ENCODE results near the gene HPCAL4.

Gene HPCAL4

GRCh38 chr1:39646232-39647081, 44.8 kb downstream of the HPCAL4 start:
- no peak for DNase-seq

DNA sequence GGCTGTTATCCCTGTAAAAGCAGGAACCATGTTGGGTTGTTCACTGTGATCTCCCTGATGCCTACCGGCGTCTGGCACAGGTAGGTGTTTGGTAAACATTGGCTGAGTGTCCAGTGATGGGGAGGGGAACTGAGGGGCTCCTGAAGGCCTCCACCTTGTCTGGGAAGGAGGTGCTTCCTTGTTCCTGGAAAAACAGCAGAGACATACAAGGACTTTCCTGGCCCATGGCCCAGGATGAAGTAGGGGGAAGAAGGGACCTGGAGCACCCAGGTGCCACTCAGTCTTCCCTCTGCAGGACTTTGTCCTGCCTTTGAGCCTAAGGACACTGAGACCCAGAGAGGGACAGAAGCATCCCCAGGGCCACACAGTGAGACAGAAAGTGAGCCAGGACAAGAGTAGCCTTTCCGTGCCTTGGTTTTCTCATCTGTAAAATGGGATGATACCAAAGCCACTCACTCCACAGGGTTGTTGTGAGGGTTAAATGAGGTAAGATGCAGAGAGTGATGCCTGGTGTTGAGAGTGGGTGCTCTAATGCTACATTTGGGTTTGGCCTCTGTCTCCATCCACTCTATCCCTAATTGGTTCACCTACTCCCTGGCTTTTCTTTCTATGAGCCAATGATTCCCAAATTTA, 45.7 kb downstream of the HPCAL4 start:
- peak; percentile 47 for DNase-seq

GRCh38 chr1:39643705-39644104, 47.5 kb downstream of the HPCAL4 start:
- DNase-seq, result no peak

DNA sequence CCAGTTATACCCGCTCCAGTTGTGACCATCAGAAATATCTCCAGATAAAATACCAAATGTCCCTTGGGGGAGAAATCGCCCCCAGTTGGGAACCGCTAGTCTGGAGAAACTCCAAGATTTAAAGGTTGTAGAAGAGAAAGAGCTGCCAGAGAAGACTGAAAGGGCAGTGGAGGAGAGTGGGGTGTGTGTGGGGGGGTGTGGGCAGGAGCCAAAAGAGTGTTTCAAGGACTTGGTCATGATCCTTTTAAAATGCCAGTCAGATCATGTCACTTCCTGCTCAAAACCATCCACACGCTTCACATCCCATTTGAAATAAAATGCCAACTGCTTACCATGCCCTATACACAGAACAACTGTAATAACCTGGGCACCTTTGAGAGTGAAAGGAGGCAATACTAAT, 48.4 kb downstream of the HPCAL4 start:
- no peak for DNase-seq

DNA sequence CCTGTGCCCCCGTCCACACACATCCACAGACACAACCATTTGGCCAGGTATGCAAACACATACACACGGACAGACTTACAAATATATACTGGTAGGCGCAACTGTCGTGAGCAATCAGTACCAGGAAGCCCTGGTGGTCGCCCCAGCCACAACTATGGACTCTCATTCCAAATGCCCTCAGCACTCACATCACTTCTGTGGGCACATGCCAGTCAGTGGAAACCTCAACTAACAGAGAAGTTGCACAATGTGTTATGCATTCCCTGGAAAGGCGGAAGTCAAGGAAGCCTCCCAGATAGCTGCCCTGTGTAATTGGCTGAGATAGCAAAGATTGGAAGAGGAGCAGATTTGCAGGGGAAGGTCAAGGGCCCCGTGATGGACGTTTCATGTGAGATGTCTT, 50.4 kb downstream of the HPCAL4 start:
- DNase-seq, result no peak

GRCh38 chr1:39639305-39640130, 51.7 kb downstream of the HPCAL4 start, which contains the start of gene HEYL:
Gene HEYL (minus strand): TSS chr1:39639643. CDS start chr1:39639625, 18 bp downstream.
- peak; percentile 61 for DNase-seq

DNA sequence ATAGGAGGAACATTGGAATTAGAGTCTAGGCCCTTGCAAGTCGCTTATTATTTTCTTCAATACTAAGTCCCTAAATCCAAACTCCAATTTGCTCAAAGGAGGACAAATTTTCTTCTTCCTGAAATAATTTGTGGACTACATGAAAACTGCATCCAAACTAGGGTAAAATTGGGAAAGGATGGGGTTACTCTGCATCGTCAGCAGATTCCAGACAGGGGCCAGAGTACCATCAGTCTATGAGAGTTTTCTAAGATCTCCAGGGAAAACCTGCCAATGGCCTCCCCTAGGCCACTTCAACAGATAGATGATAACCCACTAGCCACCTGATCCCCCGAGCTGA, 52.3 kb downstream of the HPCAL4 start:
- no peak for DNase-seq

DNA sequence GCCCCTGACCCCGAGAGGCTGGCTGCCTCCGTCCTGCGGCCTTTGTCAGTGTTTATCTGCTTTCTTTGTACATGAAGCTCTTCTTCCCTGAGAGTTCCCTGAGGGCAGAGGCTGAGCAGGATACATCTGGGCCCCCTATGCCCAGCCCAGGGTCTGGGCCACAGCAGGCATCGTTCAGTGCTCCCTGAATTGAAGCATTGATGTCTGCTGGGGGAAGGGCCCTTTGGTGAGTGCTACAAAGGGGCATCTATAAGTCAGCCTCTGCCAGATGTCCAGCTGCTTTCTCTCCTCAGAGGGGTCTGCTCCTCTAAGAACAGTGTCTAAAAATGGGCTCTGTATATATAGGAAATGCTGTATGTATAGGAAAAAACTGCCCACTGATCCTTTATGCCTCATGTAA, 53.9 kb downstream of the HPCAL4 start:
- no peak for DNase-seq

DNA sequence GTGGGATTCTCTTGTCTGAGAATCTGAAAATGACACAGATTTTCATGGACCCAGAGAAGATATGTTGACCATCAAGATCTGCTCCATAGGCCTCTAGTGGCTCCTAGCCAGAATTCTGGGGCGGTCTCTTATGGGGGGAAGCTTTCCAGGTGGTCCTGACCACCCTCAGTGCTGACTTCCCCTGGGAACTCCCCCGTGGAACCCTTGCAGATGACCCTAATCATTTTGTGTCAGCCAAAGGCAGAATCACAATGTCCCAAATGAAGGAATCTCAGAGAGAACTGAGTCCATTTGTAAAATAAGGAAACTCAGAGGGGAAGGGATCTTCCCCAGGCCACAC, 55.4 kb downstream of the HPCAL4 start:
- DNase-seq, result no peak

DNA sequence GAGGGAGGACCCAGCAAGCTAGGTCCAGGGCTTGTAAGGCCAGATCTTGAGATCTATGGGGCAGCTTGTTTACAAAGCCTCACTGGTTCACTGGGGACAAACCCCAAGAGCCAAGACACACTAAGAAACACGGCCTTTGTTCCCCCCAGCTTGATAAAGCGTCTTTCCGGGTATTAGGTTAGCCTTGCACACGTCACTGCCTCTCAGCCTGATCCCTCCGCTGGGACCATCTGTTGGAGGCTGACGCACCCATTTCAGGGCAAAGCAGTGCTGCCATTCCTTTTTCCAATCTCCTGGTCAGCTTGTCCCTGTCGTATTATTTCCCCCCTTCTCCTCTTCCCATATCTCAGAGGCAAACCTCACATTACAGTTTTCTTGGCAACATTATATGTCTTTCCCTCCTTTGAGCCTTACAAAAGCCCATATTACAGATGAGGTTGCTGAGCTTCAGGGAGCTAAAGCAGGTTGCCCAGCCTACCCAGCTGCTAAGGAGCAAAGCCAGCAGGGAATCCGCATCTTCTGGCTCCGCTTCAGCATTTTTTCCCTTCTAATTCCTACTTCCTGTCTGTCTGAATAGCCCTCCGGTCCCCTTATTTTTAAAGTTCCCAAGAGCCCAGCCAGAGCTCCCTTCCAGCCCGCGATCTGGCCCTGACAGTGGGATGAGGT, 55.9 kb downstream of the HPCAL4 start:
- DNase-seq, result no peak

GRCh38 chr1:39633422-39633821, 57.8 kb downstream of the HPCAL4 start:
- DNase-seq, result no peak

DNA sequence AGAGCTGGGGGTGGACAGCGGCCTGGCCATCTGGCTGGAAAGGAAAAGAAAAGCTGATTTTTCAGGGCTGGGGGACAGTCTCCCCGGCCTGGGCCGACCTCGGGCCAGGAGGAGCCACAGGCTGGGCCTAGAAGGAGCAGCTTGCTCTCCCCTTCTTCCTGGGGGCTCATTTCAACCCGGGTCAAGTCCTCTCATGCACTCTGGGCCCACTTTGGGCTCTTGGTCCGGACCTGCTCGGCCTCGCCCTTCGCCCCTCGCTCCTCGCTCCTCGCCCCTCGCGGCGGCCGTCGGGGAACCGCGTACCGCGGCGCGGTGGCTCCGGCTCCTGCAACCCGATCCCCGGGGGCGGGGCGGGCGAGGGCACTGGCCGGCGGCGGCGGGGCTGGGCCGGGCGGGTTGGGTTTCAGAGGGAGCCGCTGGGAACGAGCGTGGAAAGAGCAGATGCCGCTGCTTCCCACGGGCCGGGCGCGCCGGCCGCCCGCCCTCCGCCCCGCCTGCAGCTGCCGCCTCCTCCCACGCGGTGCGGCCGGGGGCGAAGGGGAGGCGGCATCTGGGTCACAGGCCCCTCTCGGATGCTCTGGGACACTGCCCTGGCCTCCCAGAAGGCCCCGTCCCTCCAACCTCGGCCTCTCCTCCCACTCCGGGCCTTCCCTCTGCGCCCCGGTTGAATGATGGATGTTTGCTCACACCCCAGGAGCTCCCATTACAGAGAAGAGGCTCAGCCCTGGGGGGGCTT, 58.4 kb downstream of the HPCAL4 start:
- DNase-seq, result peak; percentile 29

DNA sequence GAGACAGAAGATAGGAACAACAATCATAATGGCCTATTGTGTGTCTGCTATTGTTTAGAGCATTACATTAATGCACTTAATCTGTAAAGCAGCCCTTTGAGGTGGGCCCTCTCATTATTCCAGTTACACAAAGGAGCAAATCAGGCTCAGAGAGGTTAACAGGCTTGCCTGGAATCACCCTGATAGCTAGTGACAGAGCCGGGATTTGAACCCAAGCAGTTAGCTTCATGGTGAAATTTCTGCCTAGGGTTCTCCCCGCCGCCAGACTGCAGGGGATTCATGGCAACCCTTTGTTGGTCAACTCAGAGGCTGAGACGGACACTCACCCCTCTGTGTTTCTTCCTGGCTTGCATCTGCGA, 58.9 kb downstream of the HPCAL4 start:
- no peak for DNase-seq

DNA sequence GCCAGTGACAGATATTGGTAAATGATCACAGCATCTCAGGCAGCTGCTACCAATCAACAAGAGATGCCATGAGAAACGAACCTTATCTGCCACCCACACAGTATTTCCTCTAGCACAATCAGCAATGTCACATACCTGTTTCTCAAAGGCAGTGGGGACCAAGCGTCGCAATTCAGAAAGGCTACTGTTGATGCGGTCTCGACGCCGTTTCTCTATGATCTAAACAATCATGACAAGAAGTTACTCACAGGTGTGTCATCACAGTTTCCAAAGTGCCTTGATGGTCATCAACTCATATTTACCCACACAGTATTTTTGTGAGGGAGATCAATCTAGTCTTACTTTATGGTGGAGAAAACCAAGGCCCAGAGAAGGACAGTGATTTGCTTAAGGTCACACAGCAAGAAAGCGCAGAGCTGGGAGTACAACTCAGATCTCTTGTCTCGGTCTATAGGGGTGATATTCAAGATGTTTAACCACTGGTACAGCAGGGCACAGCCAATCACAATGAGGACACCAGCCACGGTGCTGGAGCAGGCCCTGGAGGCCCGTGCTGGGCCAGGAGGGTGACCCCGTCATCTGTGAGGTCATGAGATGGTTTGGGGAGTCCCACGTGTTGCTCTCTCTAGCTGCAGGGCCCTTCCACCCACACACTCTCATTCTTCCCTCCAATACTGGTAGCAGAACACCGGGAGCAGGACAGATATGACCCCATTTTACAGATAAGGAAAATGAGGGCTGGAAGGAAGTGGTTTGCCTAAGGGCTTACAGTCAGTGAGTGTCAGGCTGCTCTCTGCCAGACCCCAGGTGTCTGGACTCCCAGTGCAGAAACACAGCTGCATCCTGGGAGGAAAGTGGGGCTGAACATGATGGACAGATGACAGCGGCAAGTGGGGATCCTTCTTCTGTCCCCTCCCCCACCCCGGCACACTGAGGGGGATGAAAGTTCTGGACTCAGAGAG, 59.6 kb downstream of the HPCAL4 start:
- no peak for DNase-seq

DNA sequence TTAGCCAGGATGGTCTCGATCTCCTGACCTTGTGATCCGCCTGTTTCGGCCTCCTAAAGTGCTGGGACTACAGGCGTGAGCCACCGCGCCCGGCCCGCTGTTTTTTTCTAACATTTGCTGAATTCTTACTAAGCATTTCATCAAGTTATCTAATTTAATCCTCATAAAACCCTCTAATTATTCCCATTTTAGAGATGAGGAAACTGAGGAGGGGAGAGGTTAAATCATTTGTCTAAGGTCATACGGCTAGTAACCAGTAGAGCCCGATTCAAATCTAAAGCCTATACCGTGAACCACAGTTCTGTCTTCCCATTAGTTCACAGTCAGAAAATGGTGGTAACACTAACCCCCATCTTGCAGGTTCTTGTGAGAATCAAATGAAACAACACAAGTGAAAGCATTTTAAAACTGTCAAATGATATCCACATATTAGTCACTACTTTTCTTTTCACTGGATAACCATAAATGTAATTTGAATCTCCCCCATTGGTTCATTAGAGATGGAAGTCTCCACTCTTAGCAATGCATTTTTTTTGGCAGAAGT, 62.4 kb downstream of the HPCAL4 start:
- DNase-seq, result no peak
